HepG2 (cell line): ENCODE results near the gene PIP4K2B. TPM values are rescaled to one million over a fixed set of nuclear protein-coding genes. Genes with fewer than 3 reads are reported as not detected.

Experiments used
- FOXJ3 ChIP-seq: sonication (generic); formaldehyde crosslinking; IDR thresholded peaks from 2 replicates; pipeline ENCODE4 v1.4.0; 2020; ENCODE audit warnings: missing genetic modification reagents, mild to moderate bottlenecking, borderline replicate concordance
- GPN1 ChIP-seq: sonication (generic); formaldehyde crosslinking; IDR thresholded peaks from 2 replicates; pipeline ENCODE4 v1.5.1; 2020; ENCODE audit warnings: missing genetic modification reagents, borderline replicate concordance
- HMGXB4 ChIP-seq, 2 experiments: sonication (generic) in 1 of 2; formaldehyde crosslinking in 1 of 2; IDR thresholded peaks; 2 replicates each; pipeline versions ENCODE4 v1.4.0 to v1.6.1; 2018 to 2020; ENCODE audit warnings: missing genetic modification reagents in 2 of 2, borderline replicate concordance in 1 of 2, low read depth in 1 of 2, mild to moderate bottlenecking in 1 of 2, missing biosample characterization in 1 of 2
- NR2F1 ChIP-seq, 2 experiments: fragments of 450-650 bp in 1 of 2; formaldehyde crosslinking in 1 of 2; IDR thresholded peaks; 2 replicates each; pipeline versions ENCODE4 v1.5.0 to v1.6.1; 2016 to 2020; ENCODE audit warnings: mild to moderate bottlenecking in 1 of 2, missing compliant biosample characterization in 1 of 2, missing genetic modification reagents in 1 of 2, moderate library complexity in 1 of 2
- REL ChIP-seq: sonication (generic); formaldehyde crosslinking; conservative IDR thresholded peaks from 2 replicates; pipeline ENCODE4 v1.8.0; 2022; ENCODE audit warnings: mild to moderate bottlenecking, missing genetic modification reagents, moderate library complexity
- SNAPC5 ChIP-seq: sonication (generic); formaldehyde crosslinking; IDR thresholded peaks from 2 replicates; pipeline ENCODE4 v1.8.1; 2023; ENCODE audit warnings: mild to moderate bottlenecking, missing genetic modification reagents, borderline replicate concordance
- SPEN ChIP-seq: sonication (generic); formaldehyde crosslinking; IDR thresholded peaks from 2 replicates; pipeline ENCODE4 v1.5.1; 2020; ENCODE audit warnings: low read depth, mild to moderate bottlenecking, missing genetic modification reagents
- TARDBP ChIP-seq: sonication (generic); formaldehyde crosslinking; IDR thresholded peaks from 2 replicates; pipeline ENCODE4 v1.8.0; 2022; ENCODE audit warnings: mild to moderate bottlenecking, missing genetic modification reagents
- TCF7 ChIP-seq: sonication (generic); IDR thresholded peaks from 2 replicates; pipeline ENCODE4 v1.6.1; 2016; ENCODE audit warnings: antibody characterized with exemption, low read depth
- TRAFD1 ChIP-seq: sonication (generic); formaldehyde crosslinking; IDR thresholded peaks from 2 replicates; pipeline ENCODE4 v1.5.1; 2020; ENCODE audit warnings: missing genetic modification reagents, mild to moderate bottlenecking, borderline replicate concordance
- ZMYM2 ChIP-seq: sonication (generic); formaldehyde crosslinking; IDR thresholded peaks from 2 replicates; pipeline ENCODE4 v1.8.0; 2022; ENCODE audit warnings: mild to moderate bottlenecking, missing genetic modification reagents
- ZNF446 ChIP-seq: sonication (generic); formaldehyde crosslinking; IDR thresholded peaks from 2 replicates; pipeline ENCODE4 v1.5.0; 2020; ENCODE audit warnings: mild to moderate bottlenecking, missing genetic modification reagents
- ZNF614 ChIP-seq: IDR thresholded peaks from 2 replicates; pipeline ENCODE4 v1.6.1; 2018; ENCODE audit warnings: missing biosample characterization, missing genetic modification reagents, inconsistent platforms, borderline replicate concordance
- ZNF746 ChIP-seq: sonication (generic); formaldehyde crosslinking; IDR thresholded peaks from 2 replicates; pipeline ENCODE4 v1.8.0; 2022; ENCODE audit warnings: mild to moderate bottlenecking, missing genetic modification reagents
- polyA plus RNA-seq, 8 experiments: library from polyadenylated mRNA; depleted of rRNA in 3 of 8; stranded (reverse) in 7 of 8; unstranded in 1 of 8; fragments of >200 nt; fragmentation: Illumina TruSeq in 4 of 8; extraction: Trizol in 4 of 8; gene quantifications; 2 replicates each; pipeline versions ENCODE4 v1.2.1 to v1.2.3, GENCODE V29; 2011 to 2016; ENCODE audit warnings: low read depth in 4 of 8, missing spikeins in 1 of 8, mixed read lengths in 1 of 8; ENCODE audit not compliant: insufficient read depth in 1 of 8
- total RNA-seq, 5 experiments: library from RNA; depleted of rRNA; stranded (reverse); fragments of >200 nt; fragmentation: Illumina TruSeq; extraction: Trizol; gene quantifications; 2 replicates each; pipeline ENCODE4 v1.2.3, GENCODE V29; 2016; ENCODE audit warnings: low read depth in 1 of 5
- TF ChIP-seq, protein P1 (sequence below): sonication (generic); formaldehyde crosslinking; IDR thresholded peaks from 2 replicates; pipeline ENCODE4 v1.8.0; 2022; ENCODE audit warnings: missing genetic modification reagents, mild to moderate bottlenecking, borderline replicate concordance
- TF ChIP-seq, protein P2 (sequence below): sonication (generic); formaldehyde crosslinking; IDR thresholded peaks from 2 replicates; pipeline ENCODE4 v1.9.0; 2022; ENCODE audit warnings: missing genetic modification reagents, mild to moderate bottlenecking, borderline replicate concordance
- TF ChIP-seq, protein P3 (sequence below): sonication (generic); formaldehyde crosslinking; IDR thresholded peaks from 2 replicates; pipeline ENCODE4 v1.8.0; 2022; ENCODE audit warnings: low read depth, missing genetic modification reagents

PIP4K2B gene
- total and polyA plus RNA-seq, 2 of the 13 experiments (the other 11 are each of a cell fraction or from before 2014, with no cell fraction given), result 20.4 to 54.0 TPM

DNA sequence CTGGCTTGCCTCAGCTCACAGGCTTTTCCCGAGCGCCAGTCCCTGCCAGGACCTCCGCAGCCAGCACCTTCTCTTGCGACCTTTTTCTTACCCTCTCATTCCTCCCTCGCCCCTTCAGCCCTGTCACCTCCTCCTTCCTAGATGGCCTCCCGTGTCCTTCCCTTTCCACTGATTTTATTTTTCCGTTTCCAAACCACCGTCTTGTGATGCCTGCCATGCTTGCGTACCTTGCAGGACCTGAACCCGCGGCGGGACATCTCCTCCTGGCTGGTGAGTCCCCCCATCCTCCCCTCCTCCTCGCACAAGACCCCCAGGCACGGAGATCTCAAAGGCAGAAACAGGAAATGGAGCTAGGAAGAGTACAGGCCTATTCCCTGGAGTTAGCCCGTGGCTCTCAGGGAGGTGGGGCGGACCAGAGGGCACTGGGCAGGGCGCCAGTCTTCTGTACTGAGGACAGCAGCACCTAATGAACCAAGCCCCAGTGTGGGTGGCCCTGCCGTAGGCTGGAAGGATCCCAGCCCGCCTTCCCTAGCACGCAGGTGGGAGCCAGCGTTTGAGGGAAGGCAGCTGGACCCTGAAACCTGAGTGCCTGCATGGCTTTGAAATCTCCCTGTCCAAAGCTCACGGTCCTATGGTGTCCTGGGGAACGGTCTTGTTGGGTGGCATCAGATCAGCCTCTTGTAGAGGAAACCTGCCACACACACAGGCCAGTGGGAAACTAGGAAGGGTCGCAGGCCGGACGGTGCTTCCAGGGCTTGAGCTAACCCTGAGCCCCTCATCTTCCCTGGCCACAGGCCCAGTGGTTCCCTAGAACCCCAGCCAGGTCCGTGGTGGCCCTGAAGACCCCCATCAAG, 68.6 kb downstream of the PIP4K2B start (continued):
- TF ChIP-seq, protein P1, sequence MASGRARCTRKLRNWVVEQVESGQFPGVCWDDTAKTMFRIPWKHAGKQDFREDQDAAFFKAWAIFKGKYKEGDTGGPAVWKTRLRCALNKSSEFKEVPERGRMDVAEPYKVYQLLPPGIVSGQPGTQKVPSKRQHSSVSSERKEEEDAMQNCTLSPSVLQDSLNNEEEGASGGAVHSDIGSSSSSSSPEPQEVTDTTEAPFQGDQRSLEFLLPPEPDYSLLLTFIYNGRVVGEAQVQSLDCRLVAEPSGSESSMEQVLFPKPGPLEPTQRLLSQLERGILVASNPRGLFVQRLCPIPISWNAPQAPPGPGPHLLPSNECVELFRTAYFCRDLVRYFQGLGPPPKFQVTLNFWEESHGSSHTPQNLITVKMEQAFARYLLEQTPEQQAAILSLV, result peak; percentile 85; the same call in 1 of the 2 replicates
- TF ChIP-seq, protein P2, sequence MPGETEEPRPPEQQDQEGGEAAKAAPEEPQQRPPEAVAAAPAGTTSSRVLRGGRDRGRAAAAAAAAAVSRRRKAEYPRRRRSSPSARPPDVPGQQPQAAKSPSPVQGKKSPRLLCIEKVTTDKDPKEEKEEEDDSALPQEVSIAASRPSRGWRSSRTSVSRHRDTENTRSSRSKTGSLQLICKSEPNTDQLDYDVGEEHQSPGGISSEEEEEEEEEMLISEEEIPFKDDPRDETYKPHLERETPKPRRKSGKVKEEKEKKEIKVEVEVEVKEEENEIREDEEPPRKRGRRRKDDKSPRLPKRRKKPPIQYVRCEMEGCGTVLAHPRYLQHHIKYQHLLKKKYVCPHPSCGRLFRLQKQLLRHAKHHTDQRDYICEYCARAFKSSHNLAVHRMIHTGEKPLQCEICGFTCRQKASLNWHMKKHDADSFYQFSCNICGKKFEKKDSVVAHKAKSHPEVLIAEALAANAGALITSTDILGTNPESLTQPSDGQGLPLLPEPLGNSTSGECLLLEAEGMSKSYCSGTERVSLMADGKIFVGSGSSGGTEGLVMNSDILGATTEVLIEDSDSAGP (CRISPR knock-in tag), result peak; percentile 90
- no peak for TF ChIP-seq SNAPC5 (CRISPR knock-in tag)
- TF ChIP-seq FOXJ3 (CRISPR knock-in tag), result no peak
- 0 out of 4 replicates have a peak, but pooled peaks of 1 of the 2 experiments have one; percentile 41 for TF ChIP-seq NR2F1 (CRISPR knock-in tag; IDR thresholded peaks at IDR 0.05)
- TF ChIP-seq ZNF446 (CRISPR knock-in tag), result peak; percentile 75
- TF ChIP-seq, protein P3, sequence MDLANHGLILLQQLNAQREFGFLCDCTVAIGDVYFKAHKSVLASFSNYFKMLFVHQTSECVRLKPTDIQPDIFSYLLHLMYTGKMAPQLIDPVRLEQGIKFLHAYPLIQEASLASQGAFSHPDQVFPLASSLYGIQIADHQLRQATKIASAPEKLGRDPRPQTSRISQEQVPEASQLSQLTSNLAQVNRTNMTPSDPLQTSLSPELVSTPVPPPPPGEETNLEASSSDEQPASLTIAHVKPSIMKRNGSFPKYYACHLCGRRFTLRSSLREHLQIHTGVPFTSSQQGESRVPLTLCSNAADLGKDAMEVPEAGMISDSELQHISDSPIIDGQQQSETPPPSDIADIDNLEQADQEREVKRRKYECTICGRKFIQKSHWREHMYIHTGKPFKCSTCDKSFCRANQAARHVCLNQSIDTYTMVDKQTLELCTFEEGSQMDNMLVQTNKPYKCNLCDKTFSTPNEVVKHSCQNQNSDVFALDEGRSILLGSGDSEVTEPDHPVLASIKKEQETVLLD, result no peak
- peak; percentile 59 for TF ChIP-seq ZNF614 (CRISPR knock-in tag)
- TF ChIP-seq SPEN (CRISPR knock-in tag), result peak; percentile 75; the same call in 1 of the 2 replicates
- TF ChIP-seq HMGXB4 (CRISPR knock-in tag; IDR thresholded peaks at IDR 0.05; ENCODE audit: borderline replicate concordance in 1 of 2, low read depth in 1 of 2), result peak; percentile 86 to 90
- TF ChIP-seq ZNF746, result peak; percentile 71; the same call in 1 of the 2 replicates
- TF ChIP-seq TARDBP (CRISPR knock-in tag), result peak; percentile 96
- TF ChIP-seq TCF7, result no peak
- no peak for TF ChIP-seq ZMYM2
- peak; percentile 78; the same call in 1 of the 2 replicates for TF ChIP-seq TRAFD1 (CRISPR knock-in tag)
- no peak for TF ChIP-seq GPN1 (CRISPR knock-in tag)
- 0 out of 2 replicates have a peak, but pooled peaks have one; percentile 54 for TF ChIP-seq REL (CRISPR knock-in tag)
